ENCODE measurements around the gene NENF. TPM values are rescaled to one million over a fixed set of nuclear protein-coding genes. Genes with fewer than 3 reads are reported as not detected.

NENF gene
- total RNA-seq, 1 experiment from 2014 or later: 45.3 TPM

GRCh38 chr1:212481438-212481767 is 48.7 kb downstream of the NENF start:
- Mint-ChIP-seq H3K4me1 (ENCODE audit: low read depth, unreplicated experiment) (peaks cover 59% of the 10 kb centered on the region), H3K4me3 (ENCODE audit: low read depth, unreplicated experiment) (peak overlapping the region; percentile 29), H3K27ac (ENCODE audit: unreplicated experiment) (peak overlapping the region; percentile 77), H3K36me3 (ENCODE audit: insufficient read depth, unreplicated experiment) (peaks cover 32% of the 10 kb centered on the region), H3K9me3 (ENCODE audit: low read depth, unreplicated experiment) (no peaks in the 10 kb centered on the region), H3K27me3 (ENCODE audit: unreplicated experiment) (no peaks in the 10 kb centered on the region)
- intact Hi-C loops (cut with micrococcal nuclease; ENCODE audit: unreplicated experiment): no loop called here
- CTCF ChIA-PET: interaction anchor here (0.7 to 1.2 kb wide), 6 partner anchors 11 to 1117 kb away, joined by 3 to 5 read pairs (median 4); no protein-coding TSS in a partner anchor
- BruUV-seq (replicated peaks): no TSS peak
- no peak for DNase-seq
- TF ChIP-seq, protein P1, sequence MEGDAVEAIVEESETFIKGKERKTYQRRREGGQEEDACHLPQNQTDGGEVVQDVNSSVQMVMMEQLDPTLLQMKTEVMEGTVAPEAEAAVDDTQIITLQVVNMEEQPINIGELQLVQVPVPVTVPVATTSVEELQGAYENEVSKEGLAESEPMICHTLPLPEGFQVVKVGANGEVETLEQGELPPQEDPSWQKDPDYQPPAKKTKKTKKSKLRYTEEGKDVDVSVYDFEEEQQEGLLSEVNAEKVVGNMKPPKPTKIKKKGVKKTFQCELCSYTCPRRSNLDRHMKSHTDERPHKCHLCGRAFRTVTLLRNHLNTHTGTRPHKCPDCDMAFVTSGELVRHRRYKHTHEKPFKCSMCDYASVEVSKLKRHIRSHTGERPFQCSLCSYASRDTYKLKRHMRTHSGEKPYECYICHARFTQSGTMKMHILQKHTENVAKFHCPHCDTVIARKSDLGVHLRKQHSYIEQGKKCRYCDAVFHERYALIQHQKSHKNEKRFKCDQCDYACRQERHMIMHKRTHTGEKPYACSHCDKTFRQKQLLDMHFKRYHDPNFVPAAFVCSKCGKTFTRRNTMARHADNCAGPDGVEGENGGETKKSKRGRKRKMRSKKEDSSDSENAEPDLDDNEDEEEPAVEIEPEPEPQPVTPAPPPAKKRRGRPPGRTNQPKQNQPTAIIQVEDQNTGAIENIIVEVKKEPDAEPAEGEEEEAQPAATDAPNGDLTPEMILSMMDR (IDR thresholded peaks at IDR 0.05; ENCODE audit: unreplicated experiment): no peak

GRCh38 chr1:212482006-212482636 is 49.4 kb downstream of the NENF start:
- CTCF ChIA-PET: interaction anchor here (0.7 to 1.2 kb wide), 3 partner anchors 12 to 158 kb away, joined by 4 to 5 read pairs (median 5); no protein-coding TSS in a partner anchor
- Mint-ChIP-seq H3K27me3 (ENCODE audit: unreplicated experiment) (no peaks in the 10 kb centered on the region), H3K36me3 (ENCODE audit: insufficient read depth, unreplicated experiment) (peaks cover 32% of the 10 kb centered on the region), H3K27ac (ENCODE audit: unreplicated experiment) (peak overlapping the region; percentile 77), H3K4me1 (ENCODE audit: low read depth, unreplicated experiment) (peaks cover 60% of the 10 kb centered on the region), H3K4me3 (ENCODE audit: low read depth, unreplicated experiment) (peak overlapping the region; percentile 29), H3K9me3 (ENCODE audit: low read depth, unreplicated experiment) (no peaks in the 10 kb centered on the region)
- TF ChIP-seq, protein P1 (IDR thresholded peaks at IDR 0.05; ENCODE audit: unreplicated experiment): no peak
- intact Hi-C loops (cut with micrococcal nuclease; ENCODE audit: unreplicated experiment): no loop called here
- DNase-seq: no peak
- no TSS peak for BruUV-seq (replicated peaks)

DNA sequence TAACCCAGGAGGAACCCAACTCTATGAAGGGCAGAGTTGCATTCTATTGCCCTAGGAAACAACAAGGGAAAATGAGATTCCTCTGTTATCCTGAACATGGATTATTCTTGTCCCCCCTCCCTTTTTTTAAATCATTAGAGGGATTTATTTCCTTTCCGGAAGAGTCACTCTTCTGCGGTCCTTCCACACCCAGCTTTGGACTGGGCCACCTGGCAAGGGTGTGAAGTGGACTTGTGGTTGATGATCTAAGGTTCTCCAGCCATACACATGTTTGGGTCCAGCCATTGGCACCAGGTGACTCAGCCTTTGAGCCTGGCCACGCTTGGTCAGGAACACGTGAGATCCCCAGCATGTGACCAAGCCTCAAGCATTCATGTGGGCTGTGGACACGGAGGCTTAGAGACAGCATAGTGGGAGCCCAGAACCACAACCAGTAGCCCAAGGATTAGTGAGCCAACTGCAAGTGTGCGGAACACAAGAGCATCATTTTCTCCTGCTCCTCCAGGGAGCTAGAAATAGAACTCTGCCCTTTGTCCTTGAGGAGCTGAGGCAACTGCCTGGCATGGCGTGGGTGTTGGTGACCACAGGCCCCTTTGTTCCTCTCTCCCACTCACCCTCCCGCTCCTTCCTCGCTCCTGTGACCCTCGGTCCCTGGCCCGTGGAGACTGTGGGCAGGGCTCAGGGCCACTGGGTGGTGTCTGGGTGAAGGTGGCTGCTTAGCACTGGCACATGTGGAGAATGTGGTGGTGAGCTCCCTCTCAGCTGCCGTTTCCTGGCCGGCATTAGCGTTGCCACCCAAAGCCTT is 50.1 kb downstream of the NENF start:
- Mint-ChIP-seq H3K4me1 (ENCODE audit: low read depth, unreplicated experiment) (peaks cover 60% of the 10 kb centered on the region), H3K36me3 (ENCODE audit: insufficient read depth, unreplicated experiment) (peaks cover 35% of the 10 kb centered on the region), H3K27ac (ENCODE audit: unreplicated experiment) (peak overlapping the region; percentile 77), H3K4me3 (ENCODE audit: low read depth, unreplicated experiment) (no peak overlapping the region), H3K9me3 (ENCODE audit: low read depth, unreplicated experiment) (no peaks in the 10 kb centered on the region), H3K27me3 (ENCODE audit: unreplicated experiment) (no peaks in the 10 kb centered on the region)
- CTCF ChIA-PET: interaction anchor here (1.2 kb wide), 1 partner anchor 12 kb away, joined by 5 read pairs; no protein-coding TSS in a partner anchor
- DNase-seq: no peak
- TF ChIP-seq, protein P1 (IDR thresholded peaks at IDR 0.05; ENCODE audit: unreplicated experiment): no peak
- intact Hi-C loops (cut with micrococcal nuclease; ENCODE audit: unreplicated experiment): no loop called here
- no TSS peak for BruUV-seq (replicated peaks)

DNA sequence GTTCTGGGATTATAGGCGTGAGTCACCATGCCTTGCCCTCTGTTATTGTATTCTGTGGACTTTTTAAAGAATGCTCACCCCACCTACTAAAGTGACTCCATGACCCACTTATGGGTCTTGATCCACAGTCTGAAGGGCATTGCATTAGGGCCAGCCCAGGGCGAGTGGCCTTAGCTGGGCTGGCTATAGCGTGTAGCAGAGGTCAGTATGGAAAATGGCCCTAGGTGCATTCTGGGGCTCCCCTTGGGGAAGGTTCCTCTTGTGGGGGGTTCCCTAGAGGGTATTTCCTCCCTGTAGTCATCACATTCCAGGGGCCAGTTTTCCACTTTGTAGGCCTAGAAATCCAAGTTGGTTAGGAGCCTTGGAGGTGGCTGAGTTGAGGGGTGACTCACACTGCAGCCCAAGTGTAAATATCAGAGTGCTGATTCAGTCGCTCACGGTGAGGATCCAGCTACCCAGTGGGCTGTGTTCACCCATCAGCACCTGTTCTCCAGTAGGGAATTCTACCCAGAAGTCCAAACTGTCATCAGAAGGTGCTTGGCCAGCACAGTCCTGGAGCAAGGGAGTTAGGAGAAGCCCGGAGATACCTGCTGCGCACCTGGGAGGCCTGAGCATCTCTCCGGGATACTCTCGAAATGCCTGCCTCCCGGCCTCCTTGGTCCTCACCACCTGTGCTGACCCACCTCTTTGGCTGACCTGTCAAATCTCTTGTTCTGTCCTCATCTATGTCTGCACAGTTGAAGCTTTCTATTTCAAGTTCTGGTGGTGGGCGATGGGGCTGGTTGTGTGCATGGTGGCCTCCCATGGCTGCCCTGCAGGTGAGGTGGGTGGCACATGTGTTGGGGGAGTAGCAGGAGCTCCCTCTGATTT is 52.2 kb downstream of the NENF start:
- peak; percentile 68 for DNase-seq
- BruUV-seq (replicated peaks): no TSS peak
- Mint-ChIP-seq H3K9me3 (ENCODE audit: low read depth, unreplicated experiment) (no peaks in the 10 kb centered on the region), H3K27ac (ENCODE audit: unreplicated experiment) (peak overlapping the region; percentile 94), H3K4me3 (ENCODE audit: low read depth, unreplicated experiment) (peak overlapping the region; percentile 10), H3K4me1 (ENCODE audit: low read depth, unreplicated experiment) (peaks cover 68% of the 10 kb centered on the region), H3K27me3 (ENCODE audit: unreplicated experiment) (no peaks in the 10 kb centered on the region), H3K36me3 (ENCODE audit: insufficient read depth, unreplicated experiment) (peaks cover 47% of the 10 kb centered on the region)
- TF ChIP-seq, protein P1 (IDR thresholded peaks at IDR 0.05; ENCODE audit: unreplicated experiment): no peak
- CTCF ChIA-PET: interaction anchor here (0.6 to 1.2 kb wide), 7 partner anchors 14 to 573 kb away, joined by 3 to 5 read pairs (median 3); partner anchors contain the start of genes ATF3, DTL and INTS7
- intact Hi-C loops (cut with micrococcal nuclease; ENCODE audit: unreplicated experiment): no loop called here

Measured in Calu3 (cell line).